GM21390 (cell line): Measurements from ENCODE around the gene MAMDC4.

Experiments
- ATAC-seq: cut with Tn5 transposase; IDR thresholded peaks from one replicate; pipeline ENCODE4 v1.9.1; 2021; ENCODE audit not compliant: unreplicated experiment

The MAMDC4 gene

GRCh38 chr9:136886610-136887597 lies 34.8 kb downstream of the MAMDC4 start:
- peak; percentile 21 for ATAC-seq

DNA sequence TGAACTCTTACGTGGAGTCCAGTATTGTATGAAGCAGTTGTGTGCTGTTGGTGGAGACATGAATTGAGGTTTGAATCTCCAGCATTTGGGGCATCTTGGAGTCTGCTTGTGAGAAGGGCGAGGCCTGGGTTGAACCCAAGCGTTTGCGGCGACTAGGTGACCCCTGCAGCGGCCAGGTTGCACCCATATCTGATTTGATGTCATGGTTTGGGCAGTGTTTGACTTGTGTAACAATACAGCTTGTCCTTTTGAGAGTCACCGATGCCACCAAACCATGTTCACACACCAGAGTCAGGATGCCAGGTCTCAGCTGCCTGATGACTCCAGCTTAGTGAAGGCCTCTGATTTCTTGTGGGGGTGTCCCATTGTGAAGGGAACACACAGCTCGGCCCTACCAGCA lies 36.3 kb downstream of the MAMDC4 start:
- ATAC-seq = no peak

- ATAC-seq = no peak
These were observed 37.7 kb downstream of the MAMDC4 start for GRCh38 chr9:136889858-136890257.

DNA sequence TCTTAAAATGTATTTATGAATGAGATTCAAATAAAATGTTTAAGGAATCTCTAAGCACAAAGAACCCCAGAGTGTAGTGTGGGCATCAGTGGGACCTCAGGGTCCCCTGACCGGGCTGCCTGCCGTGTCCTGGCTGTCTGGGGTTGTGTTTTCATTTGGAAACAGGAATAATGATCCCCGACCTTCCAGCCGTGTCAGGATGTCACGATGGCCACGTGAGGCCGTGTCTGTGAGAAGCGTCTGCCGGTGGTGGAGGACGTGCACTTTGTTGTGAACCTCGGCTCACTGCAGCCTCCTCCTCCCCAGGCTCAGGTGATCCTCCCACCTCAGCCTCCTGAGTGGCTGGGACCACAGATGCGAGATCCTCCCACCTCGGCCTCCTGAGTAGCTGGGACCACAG lies 38.5 kb downstream of the MAMDC4 start:
- no peak for ATAC-seq

DNA sequence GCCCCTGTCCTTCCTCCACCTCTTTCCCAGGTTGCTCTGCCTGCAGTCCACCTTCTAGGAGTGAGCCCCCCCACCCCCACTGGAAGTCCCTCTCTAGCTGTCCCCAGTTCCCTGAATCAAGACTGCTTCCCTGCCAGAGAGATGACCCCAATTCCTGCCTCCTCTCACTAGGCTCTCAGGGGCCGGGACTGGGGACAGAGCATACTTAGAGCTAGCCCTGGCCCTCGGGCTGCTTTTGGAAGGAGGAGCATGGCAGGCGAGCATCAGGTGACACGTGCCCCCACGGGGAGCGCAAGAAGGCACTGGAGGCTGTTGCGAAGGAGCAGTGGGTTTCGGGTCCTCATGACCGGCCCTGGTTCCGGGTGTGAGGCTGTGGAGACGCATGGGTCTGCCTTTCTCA lies 43.9 kb downstream of the MAMDC4 start:
- ATAC-seq = no peak

DNA sequence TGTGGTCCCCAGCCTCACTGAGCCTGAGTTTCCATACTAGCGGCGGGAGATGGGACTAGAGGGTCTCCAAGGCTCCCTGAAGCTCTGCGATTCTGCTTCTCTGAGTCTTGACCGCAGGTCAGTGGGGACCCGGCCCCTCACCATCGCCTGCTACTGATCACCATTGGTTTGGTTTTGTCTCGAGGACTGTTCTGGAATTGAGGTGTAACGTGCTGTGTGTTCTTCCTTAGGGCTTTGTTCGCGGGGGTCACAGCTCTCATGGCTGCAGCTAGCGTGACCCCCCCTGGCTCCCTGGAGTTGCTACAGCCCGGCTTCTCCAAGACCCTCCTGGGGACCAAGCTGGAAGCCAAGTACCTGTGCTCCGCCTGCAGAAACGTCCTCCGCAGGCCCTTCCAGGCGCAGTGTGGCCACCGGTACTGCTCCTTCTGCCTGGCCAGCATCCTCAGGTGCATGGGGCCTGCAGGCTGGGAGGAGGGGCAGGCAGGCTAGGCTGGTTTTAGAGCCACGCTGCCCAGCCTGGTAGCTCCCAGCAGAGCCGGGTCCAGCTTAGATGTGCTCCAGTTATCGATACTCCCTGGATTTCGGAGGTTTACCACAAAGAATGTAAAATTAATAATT lies 46.4 kb downstream of the MAMDC4 start:
- no peak for ATAC-seq

DNA sequence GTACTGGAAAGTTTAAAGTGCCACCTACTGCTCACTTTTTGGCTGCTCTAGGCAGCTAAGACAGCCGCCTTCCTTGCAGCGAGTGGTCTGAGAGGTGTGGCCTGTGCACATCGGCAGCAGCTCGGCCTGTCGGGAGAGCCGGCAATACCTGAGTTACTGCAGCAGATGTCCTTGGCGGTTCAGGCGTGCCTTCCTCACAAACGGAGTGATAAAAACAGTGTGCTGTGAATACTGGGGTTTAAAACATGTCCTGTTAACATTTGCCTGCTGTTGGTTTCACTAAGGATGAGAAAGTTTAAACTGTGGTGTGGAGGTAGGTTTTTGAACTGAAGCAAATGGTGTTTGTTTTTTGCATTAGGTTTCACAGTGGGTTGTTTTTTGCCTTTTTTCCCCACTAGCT lies 47.0 kb downstream of the MAMDC4 start:
- ATAC-seq = no peak

GRCh38 chr9:136900556-136900955 lies 48.4 kb downstream of the MAMDC4 start:
- ATAC-seq = no peak

GRCh38 chr9:136900988-136901515 lies 48.9 kb downstream of the MAMDC4 start:
- ATAC-seq = no peak

DNA sequence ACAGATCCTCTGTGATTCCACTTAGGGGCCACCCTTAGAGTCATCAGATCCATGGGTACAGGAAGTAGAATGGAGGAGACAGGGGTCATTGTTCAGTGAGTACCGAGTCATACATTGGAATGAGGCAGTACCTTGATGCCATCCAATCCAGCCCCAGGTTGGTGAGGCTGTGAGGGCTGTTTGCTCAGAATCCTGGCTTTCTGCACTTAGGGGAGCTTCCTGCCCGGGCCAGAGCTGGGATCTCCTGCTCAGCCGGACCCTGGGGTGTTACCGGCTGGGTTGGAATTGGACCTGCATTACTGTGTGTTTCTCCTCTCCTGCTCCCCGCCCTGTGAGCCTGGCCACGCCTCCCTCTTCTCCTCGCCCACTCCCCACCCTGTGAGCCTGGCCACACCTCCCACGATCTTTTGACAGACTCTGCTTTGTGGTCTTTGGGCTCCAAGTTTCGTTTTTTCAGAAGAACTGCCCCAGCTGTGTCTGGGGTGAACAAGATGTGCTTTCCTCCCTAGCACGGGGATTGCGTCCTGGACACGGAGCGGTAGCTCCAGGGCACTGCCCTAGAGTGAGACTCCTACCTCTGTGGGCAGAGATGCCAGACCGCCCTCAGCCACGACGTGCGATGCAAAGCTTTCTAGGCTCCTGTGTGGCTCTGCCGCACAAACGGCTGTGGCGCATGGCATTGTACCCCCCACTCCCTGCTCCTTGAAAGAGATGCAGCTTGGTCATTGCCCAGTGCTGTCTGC lies 49.5 kb downstream of the MAMDC4 start:
- ATAC-seq = peak; percentile 57

DNA sequence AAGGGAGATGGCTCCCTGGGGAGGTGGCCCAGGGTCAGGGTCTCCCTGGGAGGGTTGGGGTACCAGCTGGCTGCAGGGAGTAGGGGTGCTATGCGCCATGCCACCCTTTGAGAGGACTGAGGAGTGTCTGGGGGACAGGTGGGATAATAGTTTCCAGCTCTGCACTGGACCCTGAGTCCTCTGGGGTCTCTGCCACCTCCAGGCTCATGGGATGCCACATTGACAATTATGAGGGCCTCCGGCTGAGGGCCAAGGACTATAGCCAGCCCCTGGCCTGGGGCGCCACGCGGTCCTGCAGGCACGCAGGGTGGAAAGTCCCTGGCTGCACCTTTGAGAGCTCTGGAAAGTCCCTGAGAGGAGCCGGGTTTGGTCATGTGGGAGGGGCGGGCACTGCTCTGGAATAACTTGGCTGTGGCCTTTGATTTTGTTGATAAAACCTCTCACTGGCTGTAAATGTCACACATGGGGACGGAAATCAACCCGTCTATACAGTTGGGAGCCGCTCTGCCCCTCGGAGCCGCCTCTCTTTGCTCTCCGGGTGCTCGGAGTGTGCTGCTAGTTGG lies 50.2 kb downstream of the MAMDC4 start:
- peak; percentile 41 for ATAC-seq

GRCh38 chr9:136903041-136903554 lies 51.0 kb downstream of the MAMDC4 start:
- no peak for ATAC-seq

DNA sequence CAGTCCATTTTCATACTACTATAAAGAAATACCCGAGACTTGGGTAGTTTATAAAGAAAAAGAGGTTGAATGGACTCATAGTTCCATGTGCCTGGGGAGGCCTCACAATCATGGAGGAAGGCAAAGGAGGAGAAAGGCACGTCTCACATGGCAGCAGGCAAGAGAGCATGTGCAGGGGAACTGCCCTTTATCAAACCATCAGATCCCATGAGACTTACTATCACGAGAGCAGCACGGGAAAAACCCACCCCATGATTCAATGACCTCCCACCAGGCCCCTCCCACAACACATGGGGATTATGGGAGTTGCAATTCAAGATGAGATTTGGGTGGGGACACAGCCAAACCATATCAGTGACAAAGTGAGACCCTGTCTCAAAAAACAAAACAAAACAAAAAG lies 54.1 kb downstream of the MAMDC4 start:
- ATAC-seq = no peak

GRCh38 chr9:136907011-136907914 lies 55.1 kb downstream of the MAMDC4 start:
- no peak for ATAC-seq
